Measurements from ENCODE around the gene RNGTT.
"Not testable (repeated sequence)": the region's sequence is repeated elsewhere in the genome, so short reads cannot be mapped to it uniquely, and the experiment has no call there.

GRCh38 chr6:88716399-88716798 is 247.0 kb downstream of the RNGTT start:
- TF ChIP-seq, protein P1, sequence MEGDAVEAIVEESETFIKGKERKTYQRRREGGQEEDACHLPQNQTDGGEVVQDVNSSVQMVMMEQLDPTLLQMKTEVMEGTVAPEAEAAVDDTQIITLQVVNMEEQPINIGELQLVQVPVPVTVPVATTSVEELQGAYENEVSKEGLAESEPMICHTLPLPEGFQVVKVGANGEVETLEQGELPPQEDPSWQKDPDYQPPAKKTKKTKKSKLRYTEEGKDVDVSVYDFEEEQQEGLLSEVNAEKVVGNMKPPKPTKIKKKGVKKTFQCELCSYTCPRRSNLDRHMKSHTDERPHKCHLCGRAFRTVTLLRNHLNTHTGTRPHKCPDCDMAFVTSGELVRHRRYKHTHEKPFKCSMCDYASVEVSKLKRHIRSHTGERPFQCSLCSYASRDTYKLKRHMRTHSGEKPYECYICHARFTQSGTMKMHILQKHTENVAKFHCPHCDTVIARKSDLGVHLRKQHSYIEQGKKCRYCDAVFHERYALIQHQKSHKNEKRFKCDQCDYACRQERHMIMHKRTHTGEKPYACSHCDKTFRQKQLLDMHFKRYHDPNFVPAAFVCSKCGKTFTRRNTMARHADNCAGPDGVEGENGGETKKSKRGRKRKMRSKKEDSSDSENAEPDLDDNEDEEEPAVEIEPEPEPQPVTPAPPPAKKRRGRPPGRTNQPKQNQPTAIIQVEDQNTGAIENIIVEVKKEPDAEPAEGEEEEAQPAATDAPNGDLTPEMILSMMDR (IDR thresholded peaks at IDR 0.05), result not testable (repeated sequence)
- not testable (repeated sequence) for TF ChIP-seq POLR2A (IDR thresholded peaks at IDR 0.05)

All from vagina (tissue), 2 donors.